GM18498 (cell line): ENCODE results near the gene EGFL8.

Source experiments
- ATAC-seq: cut with Tn5 transposase; IDR thresholded peaks from one replicate; pipeline ENCODE4 v1.9.1; 2021; ENCODE audit warnings: mild to moderate bottlenecking, moderate library complexity; ENCODE audit not compliant: unreplicated experiment

The EGFL8 gene

GRCh38 chr6:32146287-32146686 lies 18.1 kb upstream of the EGFL8 start:
- ATAC-seq: no peak

- no peak for ATAC-seq
These were observed 17.7 kb upstream of the EGFL8 start for GRCh38 chr6:32146687-32147086.

GRCh38 chr6:32147401-32148132 lies 16.8 kb upstream of the EGFL8 start:
- ATAC-seq: no peak

- ATAC-seq: no peak
These were observed 15.9 kb upstream of the EGFL8 start for GRCh38 chr6:32148289-32149091.

- no peak for ATAC-seq
These were observed 15.2 kb upstream of the EGFL8 start for GRCh38 chr6:32149092-32149755.

- no peak for ATAC-seq
These were observed 14.2 kb upstream of the EGFL8 start for GRCh38 chr6:32149932-32150870.

- ATAC-seq: no peak
These were observed 13.1 kb upstream of the EGFL8 start for GRCh38 chr6:32151181-32151862.

GRCh38 chr6:32151863-32152768 lies 12.3 kb upstream of the EGFL8 start, which contains the start of gene PRRT1:
Gene PRRT1 (minus strand): TSS chr6:32151939. CDS start chr6:32151827, 112 bp downstream.
- no peak for ATAC-seq

- no peak for ATAC-seq
These were observed 11.4 kb upstream of the EGFL8 start for GRCh38 chr6:32152769-32153563.

GRCh38 chr6:32153564-32154513 lies 10.6 kb upstream of the EGFL8 start, which contains the start of gene PPT2:
Gene PPT2 (plus strand): TSS chr6:32154141. CDS start chr6:32154595, 454 bp downstream.
- ATAC-seq: peak; percentile 33

GRCh38 chr6:32154514-32155161 lies 9.8 kb upstream of the EGFL8 start:
- ATAC-seq: peak; percentile 68

GRCh38 chr6:32156891-32157290 lies 7.5 kb upstream of the EGFL8 start:
- no peak for ATAC-seq

- no peak for ATAC-seq
These were observed 6.3 kb upstream of the EGFL8 start for GRCh38 chr6:32158052-32158451.

GRCh38 chr6:32163559-32164258 lies 686 bp upstream of the EGFL8 start:
- no peak for ATAC-seq

GRCh38 chr6:32166411-32167061 lies 2.1 kb downstream of the EGFL8 start:
- ATAC-seq: no peak
